K562 (cell line): Measurements from ENCODE around the gene TWSG1. TPM values are rescaled to one million over a fixed set of nuclear protein-coding genes. Genes with fewer than 3 reads are reported as not detected.
A peak's percentile ranks its signal among the peaks of the same experiment; 100 is the strongest.

Source experiments
- ATAC-seq: fragments of 200-7000 bp; cut with Tn5 transposase; 3 replicates; pipeline ENCODE4 v1.9.1; 2020; ENCODE audit warnings: moderate library complexity
- BruUV-seq: library from RNA; stranded (reverse); fragments of 400-500 nt; replicated peaks from 2 replicates; lab custom pipeline; 2021; lab: Mats Ljungman, UMichigan
- CTCF ChIA-PET: fragments of 300-600 bp; formaldehyde crosslinking; extraction: SDS; loops from one replicate; lab custom pipeline; 2021; ENCODE audit warnings: low intra/inter-chr PET ratio; lab: Yijun Ruan, JAX
- POLR2A ChIA-PET: fragments of 300-600, 350-650 bp; sonication (Branson Sonifier 250); formaldehyde crosslinking; extraction: SDS; loops from one replicate; lab custom pipeline; 2021; ENCODE audit warnings: antibody characterized with exemption, inconsistent platforms; lab: Yijun Ruan, JAX
- DNase-seq, 4 experiments: peaks; one replicate each; pipeline versions ENCODE4 v3.0.0 to v3.0.0-alpha.2; 2011 to 2018; ENCODE audit warnings: low spot score in 3 of 4, mixed read lengths in 3 of 4; ENCODE audit errors: extremely low read depth in 1 of 4
- FAIRE-seq: peaks from 2 replicates; lab custom pipeline; 2011; peaks lifted over from hg19 to GRCh38; lab: Jason Lieb, UNC
- H2AFZ ChIP-seq: 2 replicates; pipeline ENCODE4 v1.6.0; 2011; ENCODE audit warnings: low read depth, low read length, control low read depth, inconsistent platforms
- H3K27ac ChIP-seq: fragments of 200-600 bp; 3 replicates; pipeline ENCODE4 v1.8.0; 2011; ENCODE audit warnings: low read depth, mild to moderate bottlenecking, control low read depth, inconsistent platforms, low read length, moderate library complexity, mixed read lengths; ENCODE audit errors: extremely low read depth
- H3K27me3 ChIP-seq, 2 experiments: fragments of 300-600 bp in 1 of 2; 2 replicates in 1 of 2; 3 replicates in 1 of 2; pipeline versions ENCODE4 v1.6.0 to v1.8.0; 2011; ENCODE audit warnings: inconsistent platforms in 2 of 2, low read length in 2 of 2, mild to moderate bottlenecking in 1 of 2, mixed read lengths in 1 of 2, moderate library complexity in 1 of 2; ENCODE audit not compliant: control insufficient read depth in 2 of 2, insufficient read depth in 2 of 2
- H3K36me3 ChIP-seq: fragments of 300-600 bp; 3 replicates; pipeline ENCODE4 v1.8.0; 2011; ENCODE audit warnings: mild to moderate bottlenecking, low read length, inconsistent platforms; ENCODE audit not compliant: control insufficient read depth, insufficient read depth
- H3K4me1 ChIP-seq, 2 experiments: fragments of 200-600 bp in 1 of 2; replicated peaks in 1 of 2; 2 replicates in 1 of 2; 3 replicates in 1 of 2; pipeline versions ENCODE4 v1.5.1 to v1.8.0; 2011; ENCODE audit warnings: inconsistent platforms in 2 of 2, low read length in 2 of 2, mild to moderate bottlenecking in 1 of 2, mixed read lengths in 1 of 2, moderate library complexity in 1 of 2; ENCODE audit not compliant: control insufficient read depth in 2 of 2, insufficient read depth in 2 of 2
- H3K4me2 ChIP-seq: 2 replicates; pipeline ENCODE4 v1.6.1; 2011; ENCODE audit warnings: low read length, control low read depth, inconsistent platforms, mixed read lengths; ENCODE audit not compliant: insufficient read depth
- H3K4me3 ChIP-seq: fragments of 200-600 bp; sonication (generic), shearing (Covaris generic); 2 replicates; pipeline ENCODE4 v1.5.1; 2016; ENCODE audit warnings: control low read depth, inconsistent platforms
- H3K79me2 ChIP-seq: fragments of 200-600 bp; 3 replicates; pipeline ENCODE4 v1.8.0; 2011; ENCODE audit warnings: low read length, inconsistent platforms; ENCODE audit not compliant: control insufficient read depth, insufficient read depth
- H3K9ac ChIP-seq, 2 experiments: 2 replicates each; pipeline versions ENCODE4 v1.6.0 to v1.6.1; 2011; ENCODE audit warnings: low read depth in 2 of 2, low read length in 2 of 2, control low read depth in 1 of 2, inconsistent platforms in 1 of 2, mild to moderate bottlenecking in 1 of 2, mixed read lengths in 1 of 2; ENCODE audit not compliant: insufficient read depth in 1 of 2
- H3K9me1 ChIP-seq: one replicate; pipeline ENCODE4 v1.6.0; 2011; ENCODE audit warnings: inconsistent platforms, mild to moderate bottlenecking, low read length, moderate library complexity; ENCODE audit not compliant: control insufficient read depth, insufficient read depth
- H3K9me3 ChIP-seq: replicated peaks from 2 replicates; pipeline ENCODE4 v1.5.1; 2011; ENCODE audit warnings: low read depth, low read length, inconsistent platforms; ENCODE audit not compliant: control insufficient read depth, insufficient read depth
- H4K20me1 ChIP-seq: replicated peaks from 2 replicates; pipeline ENCODE4 v1.6.1; 2011; ENCODE audit warnings: low read length, inconsistent platforms, mixed read lengths; ENCODE audit not compliant: control insufficient read depth, insufficient read depth
- C11orf30 ChIP-seq: fragments of 450-650 bp; IDR thresholded peaks from 2 replicates; pipeline ENCODE4 v1.6.1; 2016; ENCODE audit warnings: low read depth, mild to moderate bottlenecking
- CBFA2T3 ChIP-seq: fragments of 450-650 bp; IDR thresholded peaks from 2 replicates; pipeline ENCODE4 v1.6.1; 2017
- FOSL1 ChIP-seq: fragments of 200-800 bp; sonication (Bioruptor generic); conservative IDR thresholded peaks from 2 replicates; pipeline ENCODE4 v1.6.1; 2016; ENCODE audit warnings: missing genetic modification characterization, missing compliant biosample characterization
- GATA2 ChIP-seq: sonication (generic); formaldehyde crosslinking; IDR thresholded peaks from 2 replicates; pipeline ENCODE4 v1.4.0; 2020; ENCODE audit warnings: mild to moderate bottlenecking, missing genetic modification reagents
- JUN ChIP-seq, 2 experiments: sonication (generic) in 1 of 2; formaldehyde crosslinking in 1 of 2; IDR thresholded peaks; 2 replicates each; pipeline versions ENCODE4 v1.6.1 to v1.8.0; 2012 to 2022; ENCODE audit warnings: borderline replicate concordance in 2 of 2, mild to moderate bottlenecking in 2 of 2, improper control_type of control experiment in 1 of 2, low read depth in 1 of 2, low read length in 1 of 2, missing genetic modification reagents in 1 of 2
- JUND ChIP-seq, 2 experiments: IDR thresholded peaks; 2 replicates in 1 of 2; 3 replicates in 1 of 2; pipeline ENCODE4 v1.6.1; 2011; ENCODE audit warnings: borderline replicate concordance in 2 of 2, low read depth in 2 of 2, low read length in 2 of 2, improper control_type of control experiment in 1 of 2, missing biosample characterization in 1 of 2, missing genetic modification characterization in 1 of 2, missing genetic modification reagents in 1 of 2
- LCOR ChIP-seq: sonication (generic); formaldehyde crosslinking; IDR thresholded peaks from 2 replicates; pipeline ENCODE4 v1.8.0; 2022; ENCODE audit warnings: mild to moderate bottlenecking, missing genetic modification reagents
- MAFK ChIP-seq: IDR thresholded peaks from 2 replicates; pipeline ENCODE4 v1.6.1; 2011; ENCODE audit warnings: low read length, improper control_type of control experiment
- MEF2D ChIP-seq: conservative IDR thresholded peaks from 2 replicates; pipeline ENCODE4 v1.6.1; 2016; ENCODE audit warnings: low read depth, missing genetic modification characterization, missing compliant biosample characterization
- RAD21 ChIP-seq, 2 experiments: fragments of 250-450 bp in 1 of 2; fragments of 450-650 bp in 1 of 2; sonication (Bioruptor Pico) in 1 of 2; formaldehyde crosslinking in 1 of 2; IDR thresholded peaks in 1 of 2; conservative IDR thresholded peaks in 1 of 2; 2 replicates each; pipeline versions ENCODE4 v1.4.0 to v1.8.0; 2020 to 2022; ENCODE audit warnings: mild to moderate bottlenecking in 2 of 2, moderate library complexity in 1 of 2
- RFX1 ChIP-seq: fragments of 450-650 bp; IDR thresholded peaks from 2 replicates; pipeline ENCODE4 v1.6.1; 2016; ENCODE audit warnings: mild to moderate bottlenecking, moderate library complexity
- SMARCE1 ChIP-seq: fragments of 450-650 bp; IDR thresholded peaks from 2 replicates; pipeline ENCODE4 v1.7.1; 2016; ENCODE audit warnings: mild to moderate bottlenecking
- TCF3 ChIP-seq: sonication (generic); formaldehyde crosslinking; IDR thresholded peaks from 2 replicates; pipeline ENCODE4 v1.4.0; 2020; ENCODE audit warnings: mild to moderate bottlenecking, missing genetic modification reagents
- TEAD4 ChIP-seq, 2 experiments: sonication (generic) in 1 of 2; formaldehyde crosslinking in 1 of 2; IDR thresholded peaks; 2 replicates each; pipeline versions ENCODE4 v1.6.1 to v1.8.0; 2012 to 2022; ENCODE audit warnings: borderline replicate concordance in 1 of 2, inconsistent platforms in 1 of 2, low read length in 1 of 2, mild to moderate bottlenecking in 1 of 2, missing genetic modification reagents in 1 of 2
- ZNF143 ChIP-seq: sonication (generic); formaldehyde crosslinking; IDR thresholded peaks from 2 replicates; pipeline ENCODE4 v1.9.0; 2022; ENCODE audit warnings: mild to moderate bottlenecking, missing genetic modification reagents
- ZNF316 ChIP-seq: fragments of 450-650 bp; IDR thresholded peaks from 2 replicates; pipeline ENCODE4 v1.6.1; 2016
- WGBS: fragments of 100-300 bp; shearing (Covaris generic); methylation state at CpG from one replicate; pipeline ENCODE4 v1.1.6; 2016; ENCODE audit warnings: low coverage, mixed read lengths; ENCODE audit not compliant: insufficient coverage; ENCODE audit errors: missing lambda C conversion rate; 5-methylcytosine and 5-hydroxymethylcytosine counted together
- in situ Hi-C: fragments of 300-500 bp; cut with MboI; formaldehyde crosslinking; loops from 4 replicates; pipeline ENCODE4 v1.15.0; 2018; ENCODE audit warnings: inconsistent platforms, mixed read lengths
- intact Hi-C: fragments of 100-400 bp; cut with micrococcal nuclease; formaldehyde crosslinking; loops from 2 replicates; pipeline ENCODE4 v1.14.2; 2022
- polyA plus RNA-seq, 8 experiments: library from polyadenylated mRNA; depleted of rRNA in 4 of 8; stranded (reverse) in 5 of 8; unstranded in 3 of 8; fragments of >200 nt; fragmentation: Nextera tagmentation in 2 of 8; fragmentation: Illumina TruSeq in 1 of 8; extraction: Ambion mirVana in 2 of 8; extraction: Trizol in 1 of 8; gene quantifications; 2 replicates each; pipeline versions ENCODE4 v1.2.1 to v1.2.3, GENCODE V29; 2011 to 2014; ENCODE audit warnings: inconsistent platforms in 1 of 8, missing spikeins in 1 of 8
- total RNA-seq, 7 experiments: library from RNA; depleted of rRNA in 6 of 7; stranded (reverse); fragments of >200 nt in 6 of 7; fragmentation: Illumina TruSeq in 2 of 7; extraction: Trizol in 2 of 7; gene quantifications; 2 replicates each; pipeline versions ENCODE4 v1.2.1 to v1.2.3, GENCODE V29; 2011 to 2021; ENCODE audit warnings: low replicate concordance in 1 of 7
- TF ChIP-seq, protein P1 (sequence below): sonication (generic); formaldehyde crosslinking; IDR thresholded peaks from 2 replicates; pipeline ENCODE4 v1.8.0; 2022; ENCODE audit warnings: missing genetic modification reagents, mild to moderate bottlenecking, borderline replicate concordance
- TF ChIP-seq, protein P2 (sequence below), 2 experiments: fragments of 250-450 bp in 1 of 2; fragments of 450-650 bp in 1 of 2; sonication (Bioruptor Pico) in 1 of 2; IDR thresholded peaks; 2 replicates each; pipeline versions ENCODE4 v1.6.1 to v1.8.0; 2016 to 2021; ENCODE audit warnings: mild to moderate bottlenecking in 2 of 2, moderate library complexity in 2 of 2, missing compliant biosample characterization in 1 of 2, missing genetic modification characterization in 1 of 2

TWSG1 gene
- total and polyA plus RNA-seq, 9 of the 15 experiments (the other 6 are each of a cell fraction or from before 2014, with no cell fraction given), result 10.4 to 37.2 (median 25.1) TPM

- Histone ChIP-seq H3K36me3 (peaks cover 47% of the 10 kb centered on the region), H3K27me3 (no peaks in the 10 kb centered on the region), H4K20me1 (no peaks in the 10 kb centered on the region), H3K9me3 (0 out of 2 replicates have a peak, but pooled peaks cover 7% of the 10 kb centered on the region), H3K79me2 (peaks cover 30% of the 10 kb centered on the region), H3K9ac (0 out of 4 replicates have a peak overlapping the region, but pooled peaks of 1 of the 2 experiments have one; percentile 1), H3K4me3 (no peak overlapping the region), H3K4me1 (peaks cover 18% of the 10 kb centered on the region in 2 experiments), H3K4me2 (0 out of 2 replicates have a peak overlapping the region, but pooled peaks have one; percentile 28), H2AFZ (peak overlapping the region; percentile 1; the same call in 1 of the 2 replicates), H3K27ac (peak overlapping the region; percentile 61), H3K9me1 (no peaks in the 10 kb centered on the region)
- in situ Hi-C loops (loop anchor here (10.0 kb wide), 1 partner anchor 263 kb away; no protein-coding TSS in a partner anchor), intact Hi-C loops (loop anchor here (10.0 kb wide), 1 partner anchor 263 kb away; no protein-coding TSS in a partner anchor)
- CTCF ChIA-PET, result no interaction called here
- DNase-seq (peak in 2 of 4 experiments; percentile 22 to 55), FAIRE-seq (peak; percentile 60), ATAC-seq (no peak; the same call in 2 of the 3 replicates)
- WGBS, result 30% methylated on average over 3 of the region's 3 CpGs
- POLR2A ChIA-PET, result interaction anchor here (1.3 to 1.4 kb wide), 2 partner anchors 9 to 18 kb away, joined by 3 to 6 read pairs; no protein-coding TSS in a partner anchor
- BruUV-seq, result no TSS peak
- peak; percentile 27; the same call in 1 of the 2 replicates for TF ChIP-seq CBFA2T3
- no peak for TF ChIP-seq RFX1
- TF ChIP-seq LCOR, result no peak
- TF ChIP-seq C11orf30, result peak; percentile 70
- TF ChIP-seq MAFK, result peak; percentile 46; the same call in 1 of the 2 replicates
- TF ChIP-seq JUND (IDR thresholded peaks at IDR 0.05; ENCODE audit: borderline replicate concordance, low read depth, low read length), result peak; percentile 66
- peak; percentile 71; the same call in 2 of the 3 replicates for TF ChIP-seq JUND (tag; IDR thresholded peaks at IDR 0.05; ENCODE audit: borderline replicate concordance, low read depth, low read length)
- TF ChIP-seq SMARCE1, result peak; percentile 58; the same call in 1 of the 2 replicates
- TF ChIP-seq FOSL1, result peak; percentile 58
- no peak for TF ChIP-seq ZNF143 (CRISPR knock-in tag)
- TF ChIP-seq, protein P1, sequence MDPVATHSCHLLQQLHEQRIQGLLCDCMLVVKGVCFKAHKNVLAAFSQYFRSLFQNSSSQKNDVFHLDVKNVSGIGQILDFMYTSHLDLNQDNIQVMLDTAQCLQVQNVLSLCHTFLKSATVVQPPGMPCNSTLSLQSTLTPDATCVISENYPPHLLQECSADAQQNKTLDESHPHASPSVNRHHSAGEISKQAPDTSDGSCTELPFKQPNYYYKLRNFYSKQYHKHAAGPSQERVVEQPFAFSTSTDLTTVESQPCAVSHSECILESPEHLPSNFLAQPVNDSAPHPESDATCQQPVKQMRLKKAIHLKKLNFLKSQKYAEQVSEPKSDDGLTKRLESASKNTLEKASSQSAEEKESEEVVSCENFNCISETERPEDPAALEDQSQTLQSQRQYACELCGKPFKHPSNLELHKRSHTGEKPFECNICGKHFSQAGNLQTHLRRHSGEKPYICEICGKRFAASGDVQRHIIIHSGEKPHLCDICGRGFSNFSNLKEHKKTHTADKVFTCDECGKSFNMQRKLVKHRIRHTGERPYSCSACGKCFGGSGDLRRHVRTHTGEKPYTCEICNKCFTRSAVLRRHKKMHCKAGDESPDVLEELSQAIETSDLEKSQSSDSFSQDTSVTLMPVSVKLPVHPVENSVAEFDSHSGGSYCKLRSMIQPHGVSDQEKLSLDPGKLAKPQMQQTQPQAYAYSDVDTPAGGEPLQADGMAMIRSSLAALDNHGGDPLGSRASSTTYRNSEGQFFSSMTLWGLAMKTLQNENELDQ (CRISPR knock-in tag), result 0 out of 2 replicates have a peak, but pooled peaks have one; percentile 32
- TF ChIP-seq GATA2 (CRISPR knock-in tag), result peak; percentile 44; the same call in 1 of the 2 replicates
- TF ChIP-seq RAD21 (CRISPR knock-in tag; conservative IDR thresholded peaks at IDR 0.05 in 1 of 2, IDR thresholded peaks at IDR 0.05 in 1 of 2), result 0 out of 4 replicates have a peak, but pooled peaks of 1 of the 2 experiments have one; percentile 2
- TF ChIP-seq MEF2D (tag), result no peak
- TF ChIP-seq JUN (IDR thresholded peaks at IDR 0.05; ENCODE audit: borderline replicate concordance, low read depth, low read length), result 0 out of 2 replicates have a peak, but pooled peaks have one; percentile 5
- no peak for TF ChIP-seq JUN (CRISPR knock-in tag; IDR thresholded peaks at IDR 0.05; ENCODE audit: borderline replicate concordance)
- TF ChIP-seq TCF3 (CRISPR knock-in tag), result peak; percentile 40
- TF ChIP-seq, protein P2, sequence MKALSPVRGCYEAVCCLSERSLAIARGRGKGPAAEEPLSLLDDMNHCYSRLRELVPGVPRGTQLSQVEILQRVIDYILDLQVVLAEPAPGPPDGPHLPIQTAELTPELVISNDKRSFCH (CRISPR knock-in tag; IDR thresholded peaks at IDR 0.05), result no peak
- TF ChIP-seq, protein P2 (tag; IDR thresholded peaks at IDR 0.05), result no peak
- TF ChIP-seq ZNF316, result peak; percentile 71
- TF ChIP-seq TEAD4 (IDR thresholded peaks at IDR 0.05; ENCODE audit: low read length), result peak; percentile 33; the same call in 1 of the 2 replicates
- no peak for TF ChIP-seq TEAD4 (CRISPR knock-in tag; IDR thresholded peaks at IDR 0.05; ENCODE audit: borderline replicate concordance)
Observed at GRCh38 chr18:9337873-9338272, 3.3 kb downstream of the TWSG1 start.
